IPS DF 19.7 (cell line): ENCODE measurements around the gene PLD2.
"Not testable (repeated sequence)": the region's sequence is repeated elsewhere in the genome, so short reads cannot be mapped to it uniquely, and the experiment has no call there.

Source experiments
- DNase-seq: peaks from one replicate; pipeline ENCODE4 v3.0.0-alpha.2; 2013; ENCODE audit warnings: low read depth, low spot score

The PLD2 gene

GRCh38 chr17:4856937-4857314, 50.0 kb downstream of the PLD2 start:
- DNase-seq, result no peak

- DNase-seq, result not testable (repeated sequence)
Observed at GRCh38 chr17:4857347-4857746, 50.4 kb downstream of the PLD2 start.

GRCh38 chr17:4858068-4858881, 51.3 kb downstream of the PLD2 start:
- no peak for DNase-seq

GRCh38 chr17:4858882-4859260, 51.9 kb downstream of the PLD2 start:
- DNase-seq, result no peak

- no peak for DNase-seq
Observed at GRCh38 chr17:4859816-4860625, 53.1 kb downstream of the PLD2 start.

GRCh38 chr17:4860651-4861050, 53.7 kb downstream of the PLD2 start:
- no peak for DNase-seq

GRCh38 chr17:4861052-4861451, 54.1 kb downstream of the PLD2 start:
- no peak for DNase-seq

- DNase-seq, result no peak
Observed at GRCh38 chr17:4862720-4863119, 55.8 kb downstream of the PLD2 start.

- DNase-seq, result no peak
Observed at GRCh38 chr17:4863321-4863720, 56.4 kb downstream of the PLD2 start.

GRCh38 chr17:4867535-4867934, 60.6 kb downstream of the PLD2 start:
- not testable (repeated sequence) for DNase-seq

GRCh38 chr17:4869058-4869998, 62.4 kb downstream of the PLD2 start:
- not testable (repeated sequence) for DNase-seq

GRCh38 chr17:4870855-4871254, 63.9 kb downstream of the PLD2 start:
- no peak for DNase-seq

GRCh38 chr17:4872786-4873185, 65.8 kb downstream of the PLD2 start:
- no peak for DNase-seq
